Cardiac fibroblast (primary cell): Measurements from ENCODE around the gene KRR1.
"Not testable (repeated sequence)": the region's sequence is repeated elsewhere in the genome, so short reads cannot be mapped to it uniquely, and the experiment has no call there.

Experiments used
- DNase-seq, 2 donors: peaks; one replicate each; pipeline versions ENCODE4 v3.0.0 to v3.0.0-alpha.2; 2010; ENCODE audit warnings: low read depth in 2 of 2
- H3K4me3 ChIP-seq, 2 donors: replicated peaks in 1 of 2; 1 replicate in 1 of 2; 2 replicates in 1 of 2; pipeline ENCODE4 v1.5.1; 2011; ENCODE audit warnings: low read depth in 2 of 2, low read length in 2 of 2, mild to moderate bottlenecking in 2 of 2, moderate library complexity in 1 of 2
- CTCF ChIP-seq: IDR thresholded peaks from one replicate; pipeline ENCODE4 v1.5.1; 2011; ENCODE audit warnings: low read depth, mild to moderate bottlenecking, low read length, inconsistent platforms

The KRR1 gene

GRCh38 chr12:75447691-75448393 lies 63.6 kb downstream of the KRR1 start:
- TF ChIP-seq CTCF: no peak
- H3K4me3 ChIP-seq: no peak overlapping the region
- DNase-seq: peak in 1 of 2 donors; percentile 42

- H3K4me3 ChIP-seq: no peak overlapping the region
- no peak for TF ChIP-seq CTCF
- DNase-seq: peak; percentile 27 to 84
Observed at GRCh38 chr12:75446857-75447256, 64.6 kb downstream of the KRR1 start.

- DNase-seq, H3K4me3 ChIP-seq: not testable (repeated sequence)
Observed at GRCh38 chr12:75445137-75445507, 66.3 kb downstream of the KRR1 start.

GRCh38 chr12:75444429-75445136 lies 66.8 kb downstream of the KRR1 start:
- no peak for TF ChIP-seq CTCF
- DNase-seq: peak; percentile 25 to 78
- no peak overlapping the region for H3K4me3 ChIP-seq

- peak in 1 of 2 donors; percentile 15 for DNase-seq
Observed at GRCh38 chr12:75443709-75444108, 67.7 kb downstream of the KRR1 start.

GRCh38 chr12:75442454-75442853 lies 69.0 kb downstream of the KRR1 start:
- H3K4me3 ChIP-seq, DNase-seq: not testable (repeated sequence)

More at GRCh38 chr12:75443709-75444108, 67.7 kb downstream of the KRR1 start:
- TF ChIP-seq CTCF: no peak
- no peak overlapping the region for H3K4me3 ChIP-seq

GRCh38 chr12:75441687-75442449 lies 69.5 kb downstream of the KRR1 start:
- DNase-seq, H3K4me3 ChIP-seq: not testable (repeated sequence)
